K562 (cell line): ENCODE results near the gene DPP8. TPM values are rescaled to one million over a fixed set of nuclear protein-coding genes. Genes with fewer than 3 reads are reported as not detected.
A peak's percentile ranks its signal among the peaks of the same experiment; 100 is the strongest.

ENCODE experiments used
- ARHGAP35 ChIP-seq: fragments of 450-650 bp; IDR thresholded peaks from 2 replicates; pipeline ENCODE4 v1.6.1; 2018; ENCODE audit not compliant: partially characterized antibody
- CSDE1 ChIP-seq, 2 experiments: fragments of 450-650 bp; IDR thresholded peaks; 2 replicates each; pipeline ENCODE4 v1.6.1; 2016; ENCODE audit warnings: mild to moderate bottlenecking in 1 of 2
- FOXA3 ChIP-seq, 2 experiments: fragments of 450-650 bp in 1 of 2; sonication (generic) in 1 of 2; formaldehyde crosslinking; IDR thresholded peaks in 1 of 2; conservative IDR thresholded peaks in 1 of 2; 2 replicates each; pipeline versions ENCODE4 v1.4.0 to v1.8.0; 2020 to 2022; ENCODE audit warnings: mild to moderate bottlenecking in 2 of 2, missing genetic modification reagents in 1 of 2
- HINFP ChIP-seq: fragments of 450-650 bp; conservative IDR thresholded peaks from 2 replicates; pipeline ENCODE4 v1.6.1; 2016; ENCODE audit warnings: missing genetic modification characterization, low read depth, mild to moderate bottlenecking, control low read depth, missing compliant biosample characterization
- NR3C1 ChIP-seq: sonication (generic); formaldehyde crosslinking; IDR thresholded peaks from 2 replicates; pipeline ENCODE4 v1.8.1; 2022; ENCODE audit warnings: missing genetic modification reagents
- NR4A1 ChIP-seq, 2 experiments: fragments of 250-450 bp in 1 of 2; fragments of 450-650 bp in 1 of 2; sonication (Bioruptor Pico) in 1 of 2; IDR thresholded peaks; 2 replicates each; pipeline versions ENCODE4 v1.4.0 to v1.6.1; 2016 to 2020; ENCODE audit warnings: mild to moderate bottlenecking in 2 of 2, missing compliant biosample characterization in 1 of 2, missing genetic modification characterization in 1 of 2, moderate library complexity in 1 of 2
- PHB ChIP-seq: fragments of 250-450 bp; sonication (Bioruptor Pico); IDR thresholded peaks from 2 replicates; pipeline ENCODE4 v1.5.0; 2021
- PHB2 ChIP-seq: fragments of 450-650 bp; IDR thresholded peaks from 2 replicates; pipeline ENCODE4 v1.6.1; 2017; ENCODE audit warnings: low read depth
- POLR2G ChIP-seq: fragments of 200-400 bp; formaldehyde crosslinking; IDR thresholded peaks from 2 replicates; pipeline ENCODE4 v1.6.1; 2017; ENCODE audit warnings: low read depth, mild to moderate bottlenecking, antibody characterized with exemption, low read length, moderate library complexity
- SAP30 ChIP-seq: fragments of 200-600 bp; sonication (generic); IDR thresholded peaks from 2 replicates; pipeline ENCODE4 v1.6.1; 2012; ENCODE audit warnings: borderline replicate concordance, low read depth, mild to moderate bottlenecking, moderate library complexity, low read length, control low read depth, inconsistent platforms; ENCODE audit not compliant: insufficient read depth, poor library complexity, severe bottlenecking
- SMAD1 ChIP-seq: fragments of 150-350 bp; IDR thresholded peaks from 2 replicates; pipeline ENCODE4 v1.6.1; 2014; ENCODE audit warnings: low read length, low read depth; ENCODE audit not compliant: partially characterized antibody
- SP1 ChIP-seq: sonication (generic); formaldehyde crosslinking; IDR thresholded peaks from 2 replicates; pipeline ENCODE4 v1.8.1; 2022; ENCODE audit warnings: mild to moderate bottlenecking, missing genetic modification reagents
- TAF1 ChIP-seq: IDR thresholded peaks from 2 replicates; pipeline ENCODE4 v1.6.1; 2011; ENCODE audit warnings: mild to moderate bottlenecking, low read length, moderate library complexity; ENCODE audit not compliant: insufficient read depth, control insufficient read depth, severe bottlenecking; ENCODE audit errors: extremely low read depth
- TARDBP ChIP-seq: fragments of 450-650 bp; IDR thresholded peaks from 2 replicates; pipeline ENCODE4 v1.6.1; 2016
- ZNF212 ChIP-seq: fragments of 450-650 bp; formaldehyde crosslinking; IDR thresholded peaks from 2 replicates; pipeline ENCODE4 v1.4.0; 2020; ENCODE audit warnings: mild to moderate bottlenecking
- ZNF511 ChIP-seq: sonication (generic); formaldehyde crosslinking; IDR thresholded peaks from 2 replicates; pipeline ENCODE4 v1.8.0; 2022; ENCODE audit warnings: mild to moderate bottlenecking, missing genetic modification reagents
- ZNF75A ChIP-seq: fragments of 450-650 bp; formaldehyde crosslinking; IDR thresholded peaks from 2 replicates; pipeline ENCODE4 v1.4.0; 2020; ENCODE audit warnings: mild to moderate bottlenecking
- polyA plus RNA-seq, 8 experiments: library from polyadenylated mRNA; depleted of rRNA in 4 of 8; stranded (reverse) in 5 of 8; unstranded in 3 of 8; fragments of >200 nt; fragmentation: Nextera tagmentation in 2 of 8; fragmentation: Illumina TruSeq in 1 of 8; extraction: Ambion mirVana in 2 of 8; extraction: Trizol in 1 of 8; gene quantifications; 2 replicates each; pipeline versions ENCODE4 v1.2.1 to v1.2.3, GENCODE V29; 2011 to 2014; ENCODE audit warnings: inconsistent platforms in 1 of 8, missing spikeins in 1 of 8
- total RNA-seq, 7 experiments: library from RNA; depleted of rRNA in 6 of 7; stranded (reverse); fragments of >200 nt in 6 of 7; fragmentation: Illumina TruSeq in 2 of 7; extraction: Trizol in 2 of 7; gene quantifications; 2 replicates each; pipeline versions ENCODE4 v1.2.1 to v1.2.3, GENCODE V29; 2011 to 2021; ENCODE audit warnings: low replicate concordance in 1 of 7

The DPP8 gene
- total and polyA plus RNA-seq, 9 of the 15 experiments (the other 6 are each of a cell fraction or from before 2014, with no cell fraction given) = 5.5 to 36.7 (median 20.7) TPM

GRCh38 chr15:65516997-65517865 is at the start of gene DPP8 (continued):
- TF ChIP-seq POLR2G (peak; percentile 98), CSDE1 (IDR thresholded peaks at IDR 0.05) (no peak; a peak in 1 of 4 replicates), SAP30 (peak; percentile 85), ZNF212 (CRISPR knock-in tag) (no peak), ARHGAP35 (no peak), NR4A1 (CRISPR knock-in tag; IDR thresholded peaks at IDR 0.05) (no peak; the same call in 1 of the 2 replicates), NR4A1 (tag; IDR thresholded peaks at IDR 0.05) (peak; percentile 47; the same call in 1 of the 2 replicates), ZNF75A (CRISPR knock-in tag) (no peak), TARDBP (0 out of 2 replicates have a peak, but pooled peaks have one; percentile 55), ZNF511 (CRISPR knock-in tag) (peak; percentile 90; the same call in 1 of the 2 replicates), NR3C1 (CRISPR knock-in tag) (no peak; the same call in 1 of the 2 replicates), PHB2 (no peak), HINFP (no peak), SMAD1 (peak; percentile 27), SP1 (CRISPR knock-in tag) (peak; percentile 95), PHB (CRISPR knock-in tag) (no peak), TAF1 (peak; percentile 90), FOXA3 (CRISPR knock-in tag; conservative IDR thresholded peaks at IDR 0.05 in 1 of 2, IDR thresholded peaks at IDR 0.05 in 1 of 2) (peak in 1 of 2 experiments; percentile 73; a peak in 1 of 4 replicates)
